HepG2 (cell line): ENCODE measurements around the gene CCDC142. TPM values are rescaled to one million over a fixed set of nuclear protein-coding genes. Genes with fewer than 3 reads are reported as not detected.

ENCODE experiments used
- DPF2 ChIP-seq: sonication (generic); formaldehyde crosslinking; IDR thresholded peaks from 2 replicates; pipeline ENCODE4 v1.4.0; 2020; ENCODE audit warnings: mild to moderate bottlenecking, low read depth, missing genetic modification reagents, borderline replicate concordance
- EHMT2 ChIP-seq: fragments of 200-600 bp; sonication (generic); IDR thresholded peaks from 2 replicates; pipeline ENCODE4 v1.7.0; 2017; ENCODE audit warnings: antibody characterized with exemption, low read depth, low read length, borderline replicate concordance
- ERF ChIP-seq: IDR thresholded peaks from 2 replicates; pipeline ENCODE4 v1.6.1; 2018; ENCODE audit warnings: missing biosample characterization, missing genetic modification reagents
- ESRRA ChIP-seq: sonication (generic); formaldehyde crosslinking; IDR thresholded peaks from 2 replicates; pipeline ENCODE4 v1.5.1; 2020; ENCODE audit warnings: mild to moderate bottlenecking, low read depth, missing genetic modification reagents
- HMGA1 ChIP-seq: sonication (generic); formaldehyde crosslinking; conservative IDR thresholded peaks from 2 replicates; pipeline ENCODE4 v1.4.0; 2020; ENCODE audit warnings: missing genetic modification reagents
- HNF1B ChIP-seq: sonication (generic); formaldehyde crosslinking; IDR thresholded peaks from 2 replicates; pipeline ENCODE4 v1.5.1; 2020; ENCODE audit warnings: mild to moderate bottlenecking, moderate library complexity, missing genetic modification reagents
- HOXA3 ChIP-seq: sonication (generic); formaldehyde crosslinking; IDR thresholded peaks from 2 replicates; pipeline ENCODE4 v1.5.0; 2020; ENCODE audit warnings: missing genetic modification reagents
- KDM1A ChIP-seq: IDR thresholded peaks from 2 replicates; pipeline ENCODE4 v1.6.1; 2016; ENCODE audit warnings: missing compliant biosample characterization
- RCOR2 ChIP-seq: IDR thresholded peaks from 2 replicates; pipeline ENCODE4 v1.6.1; 2016; ENCODE audit warnings: missing biosample characterization, missing genetic modification reagents
- SALL1 ChIP-seq: sonication (generic); formaldehyde crosslinking; IDR thresholded peaks from 2 replicates; pipeline ENCODE4 v1.8.0; 2022; ENCODE audit warnings: mild to moderate bottlenecking, missing genetic modification reagents
- SMARCE1 ChIP-seq: fragments of 450-650 bp; IDR thresholded peaks from 2 replicates; pipeline ENCODE4 v1.6.1; 2017; ENCODE audit warnings: borderline replicate concordance
- SNRNP70 ChIP-seq: fragments of 200-400 bp; formaldehyde crosslinking; IDR thresholded peaks from 2 replicates; pipeline ENCODE4 v1.6.1; 2017; ENCODE audit warnings: mild to moderate bottlenecking, low read depth, low read length, moderate library complexity
- ZMYM3 ChIP-seq: sonication (generic); formaldehyde crosslinking; IDR thresholded peaks from 2 replicates; pipeline ENCODE4 v1.5.1; 2020; ENCODE audit warnings: mild to moderate bottlenecking, missing genetic modification reagents
- ZNF235 ChIP-seq: sonication (generic); formaldehyde crosslinking; IDR thresholded peaks from 2 replicates; pipeline ENCODE4 v1.8.1; 2023; ENCODE audit warnings: mild to moderate bottlenecking, missing genetic modification reagents, borderline replicate concordance
- ZNF33A ChIP-seq: sonication (generic); formaldehyde crosslinking; IDR thresholded peaks from 2 replicates; pipeline ENCODE4 v1.5.1; 2020; ENCODE audit warnings: missing genetic modification reagents, mild to moderate bottlenecking, moderate library complexity, borderline replicate concordance
- ZNF574 ChIP-seq: sonication (generic); formaldehyde crosslinking; IDR thresholded peaks from 2 replicates; pipeline ENCODE4 v1.4.0; 2020; ENCODE audit warnings: missing genetic modification reagents
- ZNF615 ChIP-seq: sonication (generic); formaldehyde crosslinking; IDR thresholded peaks from 2 replicates; pipeline ENCODE4 v1.5.0; 2020; ENCODE audit warnings: mild to moderate bottlenecking, missing genetic modification reagents, borderline replicate concordance
- ZNF850 ChIP-seq: sonication (generic); formaldehyde crosslinking; conservative IDR thresholded peaks from 2 replicates; pipeline ENCODE4 v1.9.0; 2021; ENCODE audit warnings: mild to moderate bottlenecking, missing genetic modification reagents
- ZSCAN25 ChIP-seq: sonication (generic); formaldehyde crosslinking; IDR thresholded peaks from 2 replicates; pipeline ENCODE4 v1.8.0; 2022; ENCODE audit warnings: mild to moderate bottlenecking, missing genetic modification reagents
- polyA plus RNA-seq, 8 experiments: library from polyadenylated mRNA; depleted of rRNA in 3 of 8; stranded (reverse) in 7 of 8; unstranded in 1 of 8; fragments of >200 nt; fragmentation: Illumina TruSeq in 4 of 8; extraction: Trizol in 4 of 8; gene quantifications; 2 replicates each; pipeline versions ENCODE4 v1.2.1 to v1.2.3, GENCODE V29; 2011 to 2016; ENCODE audit warnings: low read depth in 4 of 8, missing spikeins in 1 of 8, mixed read lengths in 1 of 8; ENCODE audit not compliant: insufficient read depth in 1 of 8
- total RNA-seq, 5 experiments: library from RNA; depleted of rRNA; stranded (reverse); fragments of >200 nt; fragmentation: Illumina TruSeq; extraction: Trizol; gene quantifications; 2 replicates each; pipeline ENCODE4 v1.2.3, GENCODE V29; 2016; ENCODE audit warnings: low read depth in 1 of 5
- TF ChIP-seq, protein P1 (sequence below): sonication (generic); formaldehyde crosslinking; IDR thresholded peaks from 2 replicates; pipeline ENCODE4 v1.4.0; 2020; ENCODE audit warnings: missing genetic modification reagents
- TF ChIP-seq, protein P2 (sequence below): sonication (generic); formaldehyde crosslinking; IDR thresholded peaks from 2 replicates; pipeline ENCODE4 v1.9.0; 2021; ENCODE audit warnings: missing genetic modification reagents, borderline replicate concordance
- TF ChIP-seq, protein P3 (sequence below): IDR thresholded peaks from 2 replicates; pipeline ENCODE4 v1.6.1; 2016; ENCODE audit warnings: low read depth, control low read depth

Gene CCDC142
- total and polyA plus RNA-seq, 2 of the 13 experiments (the other 11 are each of a cell fraction or from before 2014, with no cell fraction given), result 14.7 to 30.4 TPM

DNA sequence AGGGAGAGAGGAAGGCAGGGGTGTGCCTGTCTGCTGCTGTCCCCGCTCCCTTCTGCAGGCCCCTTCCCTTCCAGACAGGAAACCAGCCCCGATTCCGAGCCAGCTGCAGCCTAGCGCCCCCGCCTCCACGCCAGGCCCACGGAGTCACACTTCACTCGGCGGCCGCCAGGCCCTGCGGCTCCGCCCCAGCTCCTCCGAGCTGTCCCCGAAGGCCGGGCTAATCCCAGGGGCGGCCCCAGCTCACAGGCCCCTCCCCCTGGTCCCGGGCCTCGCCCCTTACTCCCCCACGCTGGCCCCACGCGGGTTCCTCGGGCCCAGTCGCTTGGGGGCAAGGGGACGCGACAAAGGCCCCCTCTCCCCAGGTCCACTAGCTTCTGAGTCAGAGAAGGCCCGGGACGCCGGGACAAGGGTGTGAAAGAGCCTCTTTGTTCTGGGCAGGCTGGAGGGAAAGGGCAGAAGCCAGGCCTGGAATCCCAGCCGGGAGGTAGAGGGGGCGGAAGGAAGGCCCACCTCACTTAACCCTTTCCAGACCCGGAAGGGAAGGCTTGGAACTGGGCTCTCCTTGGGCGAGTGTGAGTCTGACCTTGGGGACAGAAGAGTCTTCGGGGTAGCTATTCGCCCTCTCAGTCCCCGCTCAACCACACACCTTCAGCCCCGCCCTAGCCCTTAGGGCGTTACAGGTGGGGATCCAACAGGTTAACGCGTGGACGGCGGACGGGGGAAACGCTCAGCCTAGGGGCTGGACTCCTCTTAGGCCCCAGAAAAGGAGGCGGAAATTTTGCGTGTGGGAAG is 42.2 kb downstream of the CCDC142 start (continued):
- TF ChIP-seq, protein P1, sequence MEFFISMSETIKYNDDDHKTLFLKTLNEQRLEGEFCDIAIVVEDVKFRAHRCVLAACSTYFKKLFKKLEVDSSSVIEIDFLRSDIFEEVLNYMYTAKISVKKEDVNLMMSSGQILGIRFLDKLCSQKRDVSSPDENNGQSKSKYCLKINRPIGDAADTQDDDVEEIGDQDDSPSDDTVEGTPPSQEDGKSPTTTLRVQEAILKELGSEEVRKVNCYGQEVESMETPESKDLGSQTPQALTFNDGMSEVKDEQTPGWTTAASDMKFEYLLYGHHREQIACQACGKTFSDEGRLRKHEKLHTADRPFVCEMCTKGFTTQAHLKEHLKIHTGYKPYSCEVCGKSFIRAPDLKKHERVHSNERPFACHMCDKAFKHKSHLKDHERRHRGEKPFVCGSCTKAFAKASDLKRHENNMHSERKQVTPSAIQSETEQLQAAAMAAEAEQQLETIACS (CRISPR knock-in tag), result no peak
- TF ChIP-seq ZMYM3 (CRISPR knock-in tag), result peak; percentile 79; the same call in 1 of the 2 replicates
- TF ChIP-seq SMARCE1, result no peak
- TF ChIP-seq ZNF33A (CRISPR knock-in tag), result no peak
- TF ChIP-seq SALL1 (CRISPR knock-in tag), result peak; percentile 97
- TF ChIP-seq ZNF574 (CRISPR knock-in tag), result peak; percentile 55; the same call in 1 of the 2 replicates
- TF ChIP-seq HMGA1 (CRISPR knock-in tag), result no peak
- peak; percentile 69; the same call in 1 of the 2 replicates for TF ChIP-seq DPF2 (CRISPR knock-in tag)
- no peak for TF ChIP-seq SNRNP70
- TF ChIP-seq HNF1B (CRISPR knock-in tag), result peak; percentile 78
- no peak for TF ChIP-seq EHMT2
- TF ChIP-seq ZNF615 (CRISPR knock-in tag), result no peak
- peak; percentile 86 for TF ChIP-seq HOXA3 (CRISPR knock-in tag)
- TF ChIP-seq RCOR2, result peak; percentile 81
- peak; percentile 85 for TF ChIP-seq ZSCAN25 (CRISPR knock-in tag)
- TF ChIP-seq KDM1A (CRISPR knock-in tag), result no peak; the same call in 1 of the 2 replicates
- no peak for TF ChIP-seq ZNF850
- TF ChIP-seq ERF (CRISPR knock-in tag), result peak; percentile 80
- TF ChIP-seq ZNF235 (CRISPR knock-in tag), result peak; percentile 85
- TF ChIP-seq, protein P2, sequence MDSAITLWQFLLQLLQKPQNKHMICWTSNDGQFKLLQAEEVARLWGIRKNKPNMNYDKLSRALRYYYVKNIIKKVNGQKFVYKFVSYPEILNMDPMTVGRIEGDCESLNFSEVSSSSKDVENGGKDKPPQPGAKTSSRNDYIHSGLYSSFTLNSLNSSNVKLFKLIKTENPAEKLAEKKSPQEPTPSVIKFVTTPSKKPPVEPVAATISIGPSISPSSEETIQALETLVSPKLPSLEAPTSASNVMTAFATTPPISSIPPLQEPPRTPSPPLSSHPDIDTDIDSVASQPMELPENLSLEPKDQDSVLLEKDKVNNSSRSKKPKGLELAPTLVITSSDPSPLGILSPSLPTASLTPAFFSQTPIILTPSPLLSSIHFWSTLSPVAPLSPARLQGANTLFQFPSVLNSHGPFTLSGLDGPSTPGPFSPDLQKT (CRISPR knock-in tag), result no peak
- TF ChIP-seq, protein P3, sequence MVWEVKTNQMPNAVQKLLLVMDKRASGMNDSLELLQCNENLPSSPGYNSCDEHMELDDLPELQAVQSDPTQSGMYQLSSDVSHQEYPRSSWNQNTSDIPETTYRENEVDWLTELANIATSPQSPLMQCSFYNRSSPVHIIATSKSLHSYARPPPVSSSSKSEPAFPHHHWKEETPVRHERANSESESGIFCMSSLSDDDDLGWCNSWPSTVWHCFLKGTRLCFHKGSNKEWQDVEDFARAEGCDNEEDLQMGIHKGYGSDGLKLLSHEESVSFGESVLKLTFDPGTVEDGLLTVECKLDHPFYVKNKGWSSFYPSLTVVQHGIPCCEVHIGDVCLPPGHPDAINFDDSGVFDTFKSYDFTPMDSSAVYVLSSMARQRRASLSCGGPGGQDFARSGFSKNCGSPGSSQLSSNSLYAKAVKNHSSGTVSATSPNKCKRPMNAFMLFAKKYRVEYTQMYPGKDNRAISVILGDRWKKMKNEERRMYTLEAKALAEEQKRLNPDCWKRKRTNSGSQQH, result no peak
- TF ChIP-seq ESRRA (CRISPR knock-in tag), result peak; percentile 96
